Suppressor macrophage treated with lipopolysaccharide for 1 hour (primary cell): ENCODE measurements around the gene KRTAP1-3.
"Not testable (repeated sequence)": the region's sequence is repeated elsewhere in the genome, so short reads cannot be mapped to it uniquely, and the experiment has no call there.

Source experiments
- DNase-seq, 3 donors: peaks; one replicate each; pipeline ENCODE4 v3.0.0-alpha.2; 2020 to 2022

The KRTAP1-3 gene

DNA sequence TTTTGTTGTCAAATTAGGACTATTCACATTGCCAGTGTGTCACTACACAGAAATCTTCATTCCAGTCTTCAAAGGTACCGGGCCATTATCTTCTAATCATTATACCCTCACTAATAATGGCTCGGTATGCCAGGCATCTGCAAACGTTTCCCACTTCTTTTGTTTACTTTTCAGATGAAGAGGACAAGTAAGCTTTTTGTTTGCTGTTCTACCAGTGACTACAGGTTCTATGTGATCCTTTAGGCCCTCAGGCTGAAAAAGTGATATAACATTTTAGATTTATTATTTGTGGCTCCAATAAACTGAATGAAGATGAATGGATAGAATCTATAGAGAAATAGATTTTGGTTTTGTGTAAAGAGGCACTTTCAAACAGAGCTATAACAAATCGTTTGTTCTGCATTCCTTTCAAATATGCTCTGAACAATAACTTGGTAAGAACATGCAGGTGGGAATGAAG lies 25.3 kb downstream of the KRTAP1-3 start:
- no peak for DNase-seq

- no peak for DNase-seq
Observed at GRCh38 chr17:41008811-41009210, 25.9 kb downstream of the KRTAP1-3 start, which contains the start of gene KRTAP3-1. TSS of gene KRTAP3-1 (minus strand) at chr17:41009128. CDS start at chr17:41009074, 54 bp downstream.

GRCh38 chr17:41004397-41004796 lies 30.3 kb downstream of the KRTAP1-3 start:
- DNase-seq = no peak

DNA sequence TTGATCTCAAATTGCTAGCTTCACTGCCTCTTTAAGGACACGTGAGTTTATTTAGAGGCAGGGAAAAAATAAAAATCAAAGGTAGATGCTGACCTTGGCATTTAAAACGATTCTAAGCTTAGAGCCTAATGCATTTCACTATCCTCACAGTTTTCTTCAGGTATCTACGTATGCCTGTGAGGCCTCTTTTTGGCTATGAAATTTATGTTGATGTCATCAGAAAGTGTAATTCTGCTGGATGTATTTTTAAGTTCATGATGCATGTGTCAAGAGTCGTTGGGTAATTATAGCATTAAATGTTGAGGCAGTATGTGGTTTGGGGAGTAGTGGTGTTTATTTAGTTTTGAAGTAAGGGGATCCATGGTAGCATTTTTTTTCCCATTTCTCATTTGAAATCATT lies 30.7 kb downstream of the KRTAP1-3 start:
- DNase-seq = no peak

- DNase-seq = peak; percentile 7 to 72 (median 41)
Observed at GRCh38 chr17:41002814-41003213, 31.9 kb downstream of the KRTAP1-3 start.

- no peak for DNase-seq
Observed at GRCh38 chr17:41001795-41002194, 32.9 kb downstream of the KRTAP1-3 start.

DNA sequence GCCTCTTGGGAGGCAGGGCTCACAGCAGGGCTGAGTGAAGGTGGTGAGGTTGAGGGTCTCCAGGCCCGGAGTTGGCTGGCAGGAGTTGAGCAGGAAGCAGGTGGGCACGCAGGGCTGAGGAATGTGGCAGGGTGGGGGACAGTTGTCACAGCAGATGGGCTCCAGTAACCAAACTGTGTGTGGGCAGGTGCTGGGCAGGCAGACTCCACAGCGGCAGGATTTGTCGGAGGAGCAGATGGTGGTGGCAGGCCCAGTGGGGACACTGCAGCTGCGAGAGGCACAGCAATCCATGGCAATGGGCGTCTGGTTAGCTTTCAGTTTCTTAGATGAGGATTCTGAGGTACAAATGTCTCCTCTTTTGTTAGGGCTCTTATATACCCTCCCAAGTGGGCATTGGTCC lies 35.1 kb downstream of the KRTAP1-3 start, which contains the start of gene KRTAP3-2:
TSS of gene KRTAP3-2 (minus strand) at position 344 of the 400 bp plus-strand sequence. CDS start at position 291, 53 bp downstream.
- not testable (repeated sequence) for DNase-seq

DNA sequence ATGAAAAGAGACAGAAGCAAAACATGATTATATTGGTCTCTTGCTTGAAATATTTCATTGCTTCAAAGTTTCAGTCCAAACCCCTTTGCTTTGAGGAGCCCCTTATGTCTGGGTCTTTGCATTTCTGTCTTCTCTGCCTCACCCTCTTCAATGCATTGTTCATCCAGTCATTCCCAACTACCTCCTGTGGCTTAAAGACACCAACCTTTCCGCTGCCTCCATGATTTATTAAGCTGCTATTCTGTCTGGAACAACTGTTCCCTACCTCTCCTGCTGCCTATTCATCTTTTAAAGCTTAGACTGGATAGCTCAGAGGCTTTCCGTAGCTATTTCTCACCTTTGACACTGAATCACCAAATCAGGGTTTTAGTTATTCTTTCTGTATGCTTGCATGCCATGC lies 37.3 kb downstream of the KRTAP1-3 start:
- no peak for DNase-seq

DNA sequence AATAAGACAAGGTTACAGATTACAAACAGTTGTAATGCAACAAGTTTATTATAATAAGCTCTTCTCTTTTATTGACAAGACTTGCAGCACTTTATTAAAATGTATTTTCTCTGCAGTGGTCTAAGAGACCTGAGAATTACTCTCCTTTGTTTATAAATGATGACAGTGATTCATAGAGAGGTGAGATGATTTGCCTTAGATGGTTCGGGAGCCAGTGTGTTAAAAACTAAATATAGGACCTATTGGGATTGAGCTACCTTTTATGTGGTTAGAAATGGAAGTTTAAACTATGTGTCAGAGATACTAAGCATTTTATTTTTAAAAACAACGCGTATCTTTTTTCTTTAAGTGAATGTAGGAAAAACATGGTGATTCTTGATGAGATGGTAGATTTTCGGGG lies 37.8 kb downstream of the KRTAP1-3 start:
- DNase-seq = no peak

DNA sequence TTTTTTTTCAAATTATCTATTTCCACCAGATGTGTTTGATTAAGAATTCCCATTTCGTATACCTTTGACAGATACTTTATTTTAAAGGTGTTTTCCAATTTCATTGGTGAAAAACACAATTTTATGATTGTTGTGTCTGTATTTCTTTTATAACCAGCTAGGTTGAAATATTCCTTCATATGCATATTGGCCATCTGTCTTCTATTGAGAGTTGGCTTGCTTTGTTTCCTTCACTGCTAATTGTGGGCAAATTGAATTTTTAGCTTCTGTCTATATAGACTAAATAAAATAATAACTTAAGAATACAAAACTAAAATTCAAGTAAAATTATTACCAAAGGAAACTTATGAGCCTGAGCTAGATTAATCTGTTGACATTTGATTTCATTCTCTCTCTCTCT lies 39.6 kb downstream of the KRTAP1-3 start:
- DNase-seq = no peak

GRCh38 chr17:40993839-40994238 lies 40.8 kb downstream of the KRTAP1-3 start, which contains the start of gene KRTAP3-3:
TSS of gene KRTAP3-3 (minus strand) at chr17:40994164. CDS start at chr17:40994097, 67 bp downstream.
- DNase-seq = no peak

- DNase-seq = no peak
Observed at GRCh38 chr17:40993084-40993483, 41.6 kb downstream of the KRTAP1-3 start.

GRCh38 chr17:40992666-40993065 lies 42.0 kb downstream of the KRTAP1-3 start:
- DNase-seq = no peak

- DNase-seq = no peak
Observed at GRCh38 chr17:40986920-40987319, 47.8 kb downstream of the KRTAP1-3 start.

- DNase-seq = no peak
Observed at GRCh38 chr17:40984226-40984625, 50.4 kb downstream of the KRTAP1-3 start, which contains the start of gene KRT40. TSS of gene KRT40 (minus strand) at chr17:40984326. CDS start at chr17:40984273, 53 bp downstream.
